ENCODE measurements around the gene PFKL. TPM values are rescaled to one million over a fixed set of nuclear protein-coding genes. Genes with fewer than 3 reads are reported as not detected.
"Not testable (repeated sequence)": the region's sequence is repeated elsewhere in the genome, so short reads cannot be mapped to it uniquely, and the experiment has no call there.

Gene PFKL
- polyA plus RNA-seq, 1 donor, result 49.5 TPM

GRCh38 chr21:44344541-44345183, 44.8 kb downstream of the PFKL start:
- no peak for DNase-seq (ENCODE audit: low read depth)

GRCh38 chr21:44345495-44345894, 45.6 kb downstream of the PFKL start:
- DNase-seq (ENCODE audit: low read depth), result no peak

GRCh38 chr21:44347911-44348451, 48.1 kb downstream of the PFKL start:
- no peak for DNase-seq (ENCODE audit: low read depth)

- DNase-seq (ENCODE audit: low read depth), result no peak
Observed at GRCh38 chr21:44348861-44349260, 49.0 kb downstream of the PFKL start.

- no peak for DNase-seq (ENCODE audit: low read depth)
Observed at GRCh38 chr21:44349416-44349846, 49.6 kb downstream of the PFKL start.

- DNase-seq (ENCODE audit: low read depth), result no peak
Observed at GRCh38 chr21:44349847-44350772, 50.3 kb downstream of the PFKL start.

- DNase-seq (ENCODE audit: low read depth), result no peak
Observed at GRCh38 chr21:44350773-44351481, 51.1 kb downstream of the PFKL start.

- DNase-seq (ENCODE audit: low read depth), result no peak
Observed at GRCh38 chr21:44351535-44352252, 51.8 kb downstream of the PFKL start.

GRCh38 chr21:44352253-44352860, 52.5 kb downstream of the PFKL start:
- no peak for DNase-seq (ENCODE audit: low read depth)

- no peak for DNase-seq (ENCODE audit: low read depth)
Observed at GRCh38 chr21:44353191-44353970, 53.5 kb downstream of the PFKL start, which contains the start of gene TRPM2. TRPM2 (plus strand) TSS chr21:44353621; CDS start chr21:44353701, 80 bp downstream.

- DNase-seq (ENCODE audit: low read depth), result no peak
Observed at GRCh38 chr21:44354001-44354405, 54.1 kb downstream of the PFKL start.

- DNase-seq (ENCODE audit: low read depth), result no peak
Observed at GRCh38 chr21:44354775-44355771, 55.2 kb downstream of the PFKL start.

- DNase-seq (ENCODE audit: low read depth), result no peak
Observed at GRCh38 chr21:44356160-44356559, 56.3 kb downstream of the PFKL start.

- no peak for DNase-seq (ENCODE audit: low read depth)
Observed at GRCh38 chr21:44356636-44357035, 56.8 kb downstream of the PFKL start.

- no peak for DNase-seq (ENCODE audit: low read depth)
Observed at GRCh38 chr21:44357064-44357837, 57.4 kb downstream of the PFKL start.

- DNase-seq (ENCODE audit: low read depth), result no peak
Observed at GRCh38 chr21:44359396-44359795, 59.5 kb downstream of the PFKL start.

GRCh38 chr21:44360159-44360558, 60.3 kb downstream of the PFKL start:
- no peak for DNase-seq (ENCODE audit: low read depth)

- DNase-seq (ENCODE audit: low read depth), result not testable (repeated sequence)
Observed at GRCh38 chr21:44361903-44362302, 62.0 kb downstream of the PFKL start.
